Measurements from ENCODE around the gene HIGD2A.

The HIGD2A gene

GRCh38 chr5:176388444-176389134 is at the start of gene HIGD2A, which contains the start of gene NOP16:
Gene HIGD2A (plus strand): TSS chr5:176388751. CDS start chr5:176388820, 69 bp downstream.
Gene NOP16 (minus strand): TSS chr5:176388598. CDS start chr5:176388539, 59 bp downstream.
- peak; percentile 99 for DNase-seq (ENCODE audit: low read depth)

GRCh38 chr5:176339304-176339703 is 49.2 kb upstream of the HIGD2A start:
- DNase-seq (ENCODE audit: low read depth): no peak

GRCh38 chr5:176341325-176342157 is 47.0 kb upstream of the HIGD2A start:
- no peak for DNase-seq (ENCODE audit: low read depth)

- DNase-seq (ENCODE audit: low read depth): no peak
Observed at GRCh38 chr5:176342158-176342483, 46.4 kb upstream of the HIGD2A start.

- DNase-seq (ENCODE audit: low read depth): no peak
Observed at GRCh38 chr5:176342766-176343458, 45.6 kb upstream of the HIGD2A start.

- DNase-seq (ENCODE audit: low read depth): no peak
Observed at GRCh38 chr5:176350416-176350815, 38.1 kb upstream of the HIGD2A start.

GRCh38 chr5:176352116-176352878 is 36.3 kb upstream of the HIGD2A start:
- no peak for DNase-seq (ENCODE audit: low read depth)

- DNase-seq (ENCODE audit: low read depth): no peak
Observed at GRCh38 chr5:176353533-176353932, 35.0 kb upstream of the HIGD2A start.

GRCh38 chr5:176355400-176356178 is 33.0 kb upstream of the HIGD2A start:
- DNase-seq (ENCODE audit: low read depth): no peak

GRCh38 chr5:176356179-176356566 is 32.4 kb upstream of the HIGD2A start:
- DNase-seq (ENCODE audit: low read depth): no peak

- no peak for DNase-seq (ENCODE audit: low read depth)
Observed at GRCh38 chr5:176359658-176360057, 28.9 kb upstream of the HIGD2A start.

- DNase-seq (ENCODE audit: low read depth): no peak
Observed at GRCh38 chr5:176360894-176361436, 27.6 kb upstream of the HIGD2A start.

- peak; percentile 91 for DNase-seq (ENCODE audit: low read depth)
Observed at GRCh38 chr5:176361437-176362232, 26.9 kb upstream of the HIGD2A start, which contains the start of gene KIAA1191. Gene KIAA1191 (minus strand): TSS chr5:176361764. CDS start chr5:176359508, 2,256 bp downstream.

GRCh38 chr5:176362233-176362490 is 26.4 kb upstream of the HIGD2A start:
- no peak for DNase-seq (ENCODE audit: low read depth)

- DNase-seq (ENCODE audit: low read depth): no peak
Observed at GRCh38 chr5:176364765-176365350, 23.7 kb upstream of the HIGD2A start.

- no peak for DNase-seq (ENCODE audit: low read depth)
Observed at GRCh38 chr5:176365351-176366231, 23.0 kb upstream of the HIGD2A start, which contains the start of gene ARL10. Gene ARL10 (plus strand): TSS chr5:176365487. CDS start chr5:176365564, 77 bp downstream.

- DNase-seq (ENCODE audit: low read depth): no peak
Observed at GRCh38 chr5:176366232-176366894, 22.2 kb upstream of the HIGD2A start.

- no peak for DNase-seq (ENCODE audit: low read depth)
Observed at GRCh38 chr5:176368726-176369125, 19.8 kb upstream of the HIGD2A start.
